GM19372 (cell line): ENCODE data around the gene DMKN.
"Not testable (repeated sequence)": the region's sequence is repeated elsewhere in the genome, so short reads cannot be mapped to it uniquely, and the experiment has no call there.

Experiments
- ATAC-seq: cut with Tn5 transposase; IDR thresholded peaks from one replicate; pipeline ENCODE4 v1.9.1; 2021; ENCODE audit warnings: mild to moderate bottlenecking, low read depth, moderate library complexity; ENCODE audit not compliant: unreplicated experiment

Gene DMKN

GRCh38 chr19:35471946-35472345, 41.5 kb downstream of the DMKN start:
- ATAC-seq = no peak

GRCh38 chr19:35471075-35471474, 42.4 kb downstream of the DMKN start:
- ATAC-seq = not testable (repeated sequence)

- no peak for ATAC-seq
Measured at GRCh38 chr19:35470128-35470527, 43.3 kb downstream of the DMKN start.

GRCh38 chr19:35468637-35469036, 44.8 kb downstream of the DMKN start:
- peak; percentile 59 for ATAC-seq

- ATAC-seq = no peak
Measured at GRCh38 chr19:35466259-35466658, 47.2 kb downstream of the DMKN start.

- ATAC-seq = not testable (repeated sequence)
Measured at GRCh38 chr19:35462956-35463355, 50.5 kb downstream of the DMKN start.

- peak; percentile 57 for ATAC-seq
Measured at GRCh38 chr19:35462476-35462953, 50.9 kb downstream of the DMKN start.

GRCh38 chr19:35461788-35462187, 51.7 kb downstream of the DMKN start:
- ATAC-seq = not testable (repeated sequence)

GRCh38 chr19:35461060-35461459, 52.4 kb downstream of the DMKN start:
- ATAC-seq = no peak

- no peak for ATAC-seq
Measured at GRCh38 chr19:35460608-35461007, 52.8 kb downstream of the DMKN start.

GRCh38 chr19:35459414-35460082, 53.9 kb downstream of the DMKN start:
- no peak for ATAC-seq

- peak; percentile 40 for ATAC-seq
Measured at GRCh38 chr19:35458731-35459391, 54.6 kb downstream of the DMKN start.

GRCh38 chr19:35458192-35458591, 55.3 kb downstream of the DMKN start:
- ATAC-seq = no peak

- no peak for ATAC-seq
Measured at GRCh38 chr19:35457173-35457572, 56.3 kb downstream of the DMKN start.

GRCh38 chr19:35455616-35456201, 57.7 kb downstream of the DMKN start:
- no peak for ATAC-seq

- no peak for ATAC-seq
Measured at GRCh38 chr19:35454663-35455062, 58.8 kb downstream of the DMKN start.

GRCh38 chr19:35451338-35452096, 61.9 kb downstream of the DMKN start:
- ATAC-seq = no peak

GRCh38 chr19:35449359-35450043, 63.9 kb downstream of the DMKN start:
- ATAC-seq = no peak

GRCh38 chr19:35447606-35448469, 65.6 kb downstream of the DMKN start, which contains the start of gene FFAR2:
TSS of gene FFAR2 (plus strand) at chr19:35448257. CDS start at chr19:35449715, 1,458 bp downstream.
- ATAC-seq = no peak
